Neuron (in vitro differentiated cells): ENCODE results near the gene TNS1.

ENCODE experiments used
- H2AFZ ChIP-seq: one replicate; pipeline ENCODE4 v1.6.1; 2013; ENCODE audit warnings: low read depth, mild to moderate bottlenecking, inconsistent platforms, low read length, moderate library complexity
- H3K27me3 ChIP-seq: one replicate; pipeline ENCODE4 v1.6.1; 2013; ENCODE audit warnings: low read length; ENCODE audit not compliant: insufficient read depth
- H3K36me3 ChIP-seq: one replicate; pipeline ENCODE4 v1.6.1; 2013; ENCODE audit warnings: low read length; ENCODE audit not compliant: insufficient read depth
- H3K4me1 ChIP-seq: one replicate; pipeline ENCODE4 v1.6.1; 2013; ENCODE audit warnings: low read length; ENCODE audit not compliant: insufficient read depth
- H3K4me3 ChIP-seq: 2 replicates; pipeline ENCODE4 v1.5.1; 2013; ENCODE audit warnings: mild to moderate bottlenecking, low read length, moderate library complexity
- H3K9me3 ChIP-seq: one replicate; pipeline ENCODE4 v1.6.1; 2013; ENCODE audit warnings: low read length

Gene TNS1

GRCh38 chr2:217900780-217901360 is 101.9 kb downstream of the TNS1 start:
- no peaks in the 10 kb centered on the region for H3K36me3 ChIP-seq
- no peak overlapping the region for H3K4me3 ChIP-seq

GRCh38 chr2:217900010-217900779 is 102.6 kb downstream of the TNS1 start:
- Histone ChIP-seq H3K9me3 (no peaks in the 10 kb centered on the region), H3K4me1 (no peaks in the 10 kb centered on the region), H2AFZ (no peak overlapping the region), H3K27me3 (no peaks in the 10 kb centered on the region), H3K4me3 (no peak overlapping the region), H3K36me3 (no peaks in the 10 kb centered on the region)

More at GRCh38 chr2:217900780-217901360, 101.9 kb downstream of the TNS1 start:
- no peak overlapping the region for H2AFZ ChIP-seq
- no peaks in the 10 kb centered on the region for H3K9me3 ChIP-seq
- H3K4me1 ChIP-seq = no peaks in the 10 kb centered on the region
- no peaks in the 10 kb centered on the region for H3K27me3 ChIP-seq

GRCh38 chr2:217899231-217900009 is 103.4 kb downstream of the TNS1 start:
- Histone ChIP-seq H3K4me3 (no peak overlapping the region), H3K9me3 (no peaks in the 10 kb centered on the region), H3K36me3 (no peaks in the 10 kb centered on the region), H2AFZ (no peak overlapping the region), H3K4me1 (no peaks in the 10 kb centered on the region), H3K27me3 (no peaks in the 10 kb centered on the region)

GRCh38 chr2:217897816-217898806 is 104.7 kb downstream of the TNS1 start:
- H2AFZ ChIP-seq = no peak overlapping the region
- H3K4me3 ChIP-seq = no peak overlapping the region
- H3K4me1 ChIP-seq = no peaks in the 10 kb centered on the region
- no peaks in the 10 kb centered on the region for H3K36me3 ChIP-seq
- H3K27me3 ChIP-seq = no peaks in the 10 kb centered on the region
- H3K9me3 ChIP-seq = no peaks in the 10 kb centered on the region

- H3K4me3 ChIP-seq = no peak overlapping the region
- no peaks in the 10 kb centered on the region for H3K27me3 ChIP-seq
- H3K4me1 ChIP-seq = no peaks in the 10 kb centered on the region
- H3K9me3 ChIP-seq = no peaks in the 10 kb centered on the region
- no peak overlapping the region for H2AFZ ChIP-seq
- H3K36me3 ChIP-seq = no peaks in the 10 kb centered on the region
Observed at GRCh38 chr2:217897091-217897715, 105.6 kb downstream of the TNS1 start.

GRCh38 chr2:217895070-217895635 is 107.6 kb downstream of the TNS1 start:
- H3K4me1 ChIP-seq = no peaks in the 10 kb centered on the region
- no peaks in the 10 kb centered on the region for H3K36me3 ChIP-seq
- H3K27me3 ChIP-seq = no peaks in the 10 kb centered on the region
- H3K4me3 ChIP-seq = no peak overlapping the region
- no peak overlapping the region for H2AFZ ChIP-seq
- no peaks in the 10 kb centered on the region for H3K9me3 ChIP-seq

GRCh38 chr2:217893440-217893839 is 109.4 kb downstream of the TNS1 start:
- Histone ChIP-seq H3K36me3 (no peaks in the 10 kb centered on the region), H2AFZ (no peak overlapping the region), H3K4me3 (no peak overlapping the region), H3K9me3 (no peaks in the 10 kb centered on the region), H3K27me3 (no peaks in the 10 kb centered on the region), H3K4me1 (no peaks in the 10 kb centered on the region)

GRCh38 chr2:217892560-217892959 is 110.2 kb downstream of the TNS1 start:
- Histone ChIP-seq H3K4me1 (no peaks in the 10 kb centered on the region), H2AFZ (no peak overlapping the region), H3K36me3 (no peaks in the 10 kb centered on the region)

GRCh38 chr2:217890445-217890844 is 112.3 kb downstream of the TNS1 start:
- H2AFZ ChIP-seq = no peak overlapping the region
- H3K36me3 ChIP-seq = no peaks in the 10 kb centered on the region

More at GRCh38 chr2:217892560-217892959, 110.2 kb downstream of the TNS1 start:
- Histone ChIP-seq H3K4me3 (no peak overlapping the region), H3K9me3 (no peaks in the 10 kb centered on the region), H3K27me3 (no peaks in the 10 kb centered on the region)

GRCh38 chr2:217889656-217890055 is 113.1 kb downstream of the TNS1 start:
- no peaks in the 10 kb centered on the region for H3K9me3 ChIP-seq
- no peaks in the 10 kb centered on the region for H3K4me1 ChIP-seq
- H3K36me3 ChIP-seq = no peaks in the 10 kb centered on the region
- H3K27me3 ChIP-seq = no peaks in the 10 kb centered on the region
- H3K4me3 ChIP-seq = no peak overlapping the region
- H2AFZ ChIP-seq = no peak overlapping the region

More at GRCh38 chr2:217890445-217890844, 112.3 kb downstream of the TNS1 start:
- Histone ChIP-seq H3K9me3 (no peaks in the 10 kb centered on the region), H3K4me3 (no peak overlapping the region), H3K4me1 (no peaks in the 10 kb centered on the region), H3K27me3 (no peaks in the 10 kb centered on the region)

- no peaks in the 10 kb centered on the region for H3K27me3 ChIP-seq
- no peaks in the 10 kb centered on the region for H3K9me3 ChIP-seq
- H3K36me3 ChIP-seq = no peaks in the 10 kb centered on the region
- no peak overlapping the region for H3K4me3 ChIP-seq
- no peaks in the 10 kb centered on the region for H3K4me1 ChIP-seq
- no peak overlapping the region for H2AFZ ChIP-seq
Observed at GRCh38 chr2:217887841-217888701, 114.7 kb downstream of the TNS1 start.
